Measurements from ENCODE around the gene GNA15.

Gene GNA15

GRCh38 chr19:3185461-3186159 lies 49.8 kb downstream of the GNA15 start, which contains the start of gene NCLN:
Gene NCLN, plus strand, starts transcription at chr19:3185930. Its CDS starts 101 bp downstream, at chr19:3186031.
- Histone ChIP-seq H3K27me3 (ENCODE audit: insufficient read depth, low read length) (no peaks in the 10 kb centered on the region), H3K9me2 (ENCODE audit: low read depth, low read length) (no peaks in the 10 kb centered on the region), H3K9ac (ENCODE audit: low read length) (peak within 1 kb of the TSS; percentile 98), H3K36me3 (ENCODE audit: insufficient read depth, low read length) (peaks cover 13% of the 10 kb centered on the region; the same call in 1 of the 2 replicates), H3K4me1 (ENCODE audit: insufficient read depth, low read length, severe bottlenecking) (peaks cover 31% of the 10 kb centered on the region), H2AFZ (ENCODE audit: low read length) (peak within 1 kb of the TSS; percentile 77), H3K27ac (ENCODE audit: low read depth, low read length, poor library complexity, severe bottlenecking) (peak within 1 kb of the TSS; percentile 71), H3K4me3 (ENCODE audit: low read depth, low read length, poor library complexity, severe bottlenecking) (peak within 1 kb of the TSS; percentile 91), H4K20me1 (ENCODE audit: insufficient read depth, low read length) (no peaks in the 10 kb centered on the region), H3K79me2 (ENCODE audit: insufficient read depth, low read length) (peaks cover 34% of the 10 kb centered on the region), H3K4me2 (ENCODE audit: low read length) (peak within 1 kb of the TSS; percentile 99), H3K9me3 (ENCODE audit: low read length) (no peaks in the 10 kb centered on the region), H3F3A (ENCODE audit: insufficient read depth, low read length) (no peaks in the 10 kb centered on the region)
- TF ChIP-seq CTCF (IDR thresholded peaks at IDR 0.05; ENCODE audit: low read length) (no peak), EZH2 (IDR thresholded peaks at IDR 0.05; ENCODE audit: borderline replicate concordance, low read length) (no peak)

- peaks cover 36% of the 10 kb centered on the region for H3K79me2 ChIP-seq (ENCODE audit: insufficient read depth, low read length)
- no peak overlapping the region for H2AFZ ChIP-seq (ENCODE audit: low read length)
- no peaks in the 10 kb centered on the region for H4K20me1 ChIP-seq (ENCODE audit: insufficient read depth, low read length)
- TF ChIP-seq EZH2 (IDR thresholded peaks at IDR 0.05; ENCODE audit: borderline replicate concordance, low read length) (no peak), CTCF (IDR thresholded peaks at IDR 0.05; ENCODE audit: low read length) (no peak)
- peak overlapping the region; percentile 91 for H3K4me3 ChIP-seq (ENCODE audit: low read depth, low read length, poor library complexity, severe bottlenecking)
- peaks cover 25% of the 10 kb centered on the region for H3K4me1 ChIP-seq (ENCODE audit: insufficient read depth, low read length, severe bottlenecking)
- H3K9ac ChIP-seq (ENCODE audit: low read length), result peak overlapping the region; percentile 98
- H3K27me3 ChIP-seq (ENCODE audit: insufficient read depth, low read length), result no peaks in the 10 kb centered on the region
- H3F3A ChIP-seq (ENCODE audit: insufficient read depth, low read length), result no peaks in the 10 kb centered on the region
- no peak overlapping the region for H3K27ac ChIP-seq (ENCODE audit: low read depth, low read length, poor library complexity, severe bottlenecking)
- H3K9me3 ChIP-seq (ENCODE audit: low read length), result no peaks in the 10 kb centered on the region
- H3K9me2 ChIP-seq (ENCODE audit: low read depth, low read length), result no peaks in the 10 kb centered on the region
- H3K4me2 ChIP-seq (ENCODE audit: low read length), result peak overlapping the region; percentile 99
- H3K36me3 ChIP-seq (ENCODE audit: insufficient read depth, low read length), result peaks cover 14% of the 10 kb centered on the region; the same call in 1 of the 2 replicates
These were observed 50.4 kb downstream of the GNA15 start for GRCh38 chr19:3186160-3186688.

GRCh38 chr19:3186891-3187661 lies 51.2 kb downstream of the GNA15 start:
- Histone ChIP-seq H3K4me3 (ENCODE audit: low read depth, low read length, poor library complexity, severe bottlenecking) (peak overlapping the region; percentile 91), H3K4me2 (ENCODE audit: low read length) (peak overlapping the region; percentile 99), H3K27ac (ENCODE audit: low read depth, low read length, poor library complexity, severe bottlenecking) (no peak overlapping the region), H3K9me2 (ENCODE audit: low read depth, low read length) (no peaks in the 10 kb centered on the region), H3K79me2 (ENCODE audit: insufficient read depth, low read length) (peaks cover 36% of the 10 kb centered on the region), H3K9ac (ENCODE audit: low read length) (peak overlapping the region; percentile 98), H2AFZ (ENCODE audit: low read length) (no peak overlapping the region), H4K20me1 (ENCODE audit: insufficient read depth, low read length) (no peaks in the 10 kb centered on the region), H3K9me3 (ENCODE audit: low read length) (no peaks in the 10 kb centered on the region), H3K36me3 (ENCODE audit: insufficient read depth, low read length) (peaks cover 17% of the 10 kb centered on the region; the same call in 1 of the 2 replicates), H3F3A (ENCODE audit: insufficient read depth, low read length) (no peaks in the 10 kb centered on the region), H3K27me3 (ENCODE audit: insufficient read depth, low read length) (no peaks in the 10 kb centered on the region), H3K4me1 (ENCODE audit: insufficient read depth, low read length, severe bottlenecking) (peaks cover 25% of the 10 kb centered on the region)
- no peak for TF ChIP-seq CTCF (IDR thresholded peaks at IDR 0.05; ENCODE audit: low read length)
- no peak for TF ChIP-seq EZH2 (IDR thresholded peaks at IDR 0.05; ENCODE audit: borderline replicate concordance, low read length)
